Testis (tissue), 2 donors: Measurements from ENCODE around the gene HDAC3.

ENCODE experiments used
- POLR2A ChIP-seq: fragments of 450-650 bp; IDR thresholded peaks from one replicate; pipeline ENCODE4 v1.6.1; 2017; ENCODE audit warnings: antibody characterized with exemption, mild to moderate bottlenecking, moderate library complexity
- TF ChIP-seq, protein P1 (sequence below), 3 experiments: fragments of 450-650 bp in 2 of 3; fragments of 200-600 bp in 1 of 3; sonication (generic) in 1 of 3; IDR thresholded peaks; one replicate each; pipeline ENCODE4 v1.5.1; 2016 to 2019; ENCODE audit warnings: antibody characterized with exemption in 3 of 3, mild to moderate bottlenecking in 2 of 3, moderate library complexity in 1 of 3

GRCh38 chr5:141672841-141673813, 36.5 kb upstream of the HDAC3 start:
- TF ChIP-seq, protein P1, sequence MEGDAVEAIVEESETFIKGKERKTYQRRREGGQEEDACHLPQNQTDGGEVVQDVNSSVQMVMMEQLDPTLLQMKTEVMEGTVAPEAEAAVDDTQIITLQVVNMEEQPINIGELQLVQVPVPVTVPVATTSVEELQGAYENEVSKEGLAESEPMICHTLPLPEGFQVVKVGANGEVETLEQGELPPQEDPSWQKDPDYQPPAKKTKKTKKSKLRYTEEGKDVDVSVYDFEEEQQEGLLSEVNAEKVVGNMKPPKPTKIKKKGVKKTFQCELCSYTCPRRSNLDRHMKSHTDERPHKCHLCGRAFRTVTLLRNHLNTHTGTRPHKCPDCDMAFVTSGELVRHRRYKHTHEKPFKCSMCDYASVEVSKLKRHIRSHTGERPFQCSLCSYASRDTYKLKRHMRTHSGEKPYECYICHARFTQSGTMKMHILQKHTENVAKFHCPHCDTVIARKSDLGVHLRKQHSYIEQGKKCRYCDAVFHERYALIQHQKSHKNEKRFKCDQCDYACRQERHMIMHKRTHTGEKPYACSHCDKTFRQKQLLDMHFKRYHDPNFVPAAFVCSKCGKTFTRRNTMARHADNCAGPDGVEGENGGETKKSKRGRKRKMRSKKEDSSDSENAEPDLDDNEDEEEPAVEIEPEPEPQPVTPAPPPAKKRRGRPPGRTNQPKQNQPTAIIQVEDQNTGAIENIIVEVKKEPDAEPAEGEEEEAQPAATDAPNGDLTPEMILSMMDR (IDR thresholded peaks at IDR 0.05), result no peak
- TF ChIP-seq POLR2A, result no peak
